GM19238 (cell line): ENCODE measurements around the gene CDH23.
A peak's percentile ranks its signal among the peaks of the same experiment; 100 is the strongest.

ENCODE experiments used
- DNase-seq: peaks from one replicate; pipeline ENCODE4 v3.0.0; 2011; ENCODE audit warnings: low spot score; ENCODE audit not compliant: insufficient read length

The CDH23 gene

GRCh38 chr10:71369602-71370001, 27.1 kb upstream of the CDH23 start:
- DNase-seq, result no peak

- DNase-seq, result no peak
Measured at GRCh38 chr10:71370031-71370430, 26.7 kb upstream of the CDH23 start.

GRCh38 chr10:71371750-71372166, 25.0 kb upstream of the CDH23 start:
- DNase-seq, result peak; percentile 47

GRCh38 chr10:71372882-71373495, 23.7 kb upstream of the CDH23 start:
- DNase-seq, result peak; percentile 66

- DNase-seq, result no peak
Measured at GRCh38 chr10:71374481-71375233, 22.1 kb upstream of the CDH23 start.

- no peak for DNase-seq
Measured at GRCh38 chr10:71375952-71376351, 20.8 kb upstream of the CDH23 start.

- no peak for DNase-seq
Measured at GRCh38 chr10:71378336-71379117, 18.2 kb upstream of the CDH23 start.

GRCh38 chr10:71379118-71379766, 17.5 kb upstream of the CDH23 start:
- DNase-seq, result no peak

- DNase-seq, result no peak
Measured at GRCh38 chr10:71380841-71381240, 15.9 kb upstream of the CDH23 start.

- DNase-seq, result no peak
Measured at GRCh38 chr10:71381611-71382010, 15.1 kb upstream of the CDH23 start.

- no peak for DNase-seq
Measured at GRCh38 chr10:71382028-71382427, 14.7 kb upstream of the CDH23 start.

- no peak for DNase-seq
Measured at GRCh38 chr10:71382757-71383156, 14.0 kb upstream of the CDH23 start.

GRCh38 chr10:71383972-71384687, 12.6 kb upstream of the CDH23 start:
- DNase-seq, result peak; percentile 62

- DNase-seq, result no peak
Measured at GRCh38 chr10:71388171-71388570, 8.5 kb upstream of the CDH23 start.

GRCh38 chr10:71388583-71389310, 8.0 kb upstream of the CDH23 start:
- DNase-seq, result no peak

- no peak for DNase-seq
Measured at GRCh38 chr10:71389768-71390460, 6.8 kb upstream of the CDH23 start.

GRCh38 chr10:71390461-71390835, 6.3 kb upstream of the CDH23 start:
- DNase-seq, result no peak

- no peak for DNase-seq
Measured at GRCh38 chr10:71390921-71391690, 5.6 kb upstream of the CDH23 start.

- no peak for DNase-seq
Measured at GRCh38 chr10:71391701-71392100, 5.0 kb upstream of the CDH23 start.
